Loucy (cell line): Measurements from ENCODE around the gene KCTD12.

ENCODE experiments used
- EZH2phosphoT487 ChIP-seq: fragments of 200-600 bp; IDR thresholded peaks from 2 replicates; pipeline ENCODE4 v1.6.1; 2018; ENCODE audit warnings: antibody characterized with exemption, mild to moderate bottlenecking, moderate library complexity, borderline replicate concordance
- TF ChIP-seq, protein P1 (sequence below): fragments of 200-600 bp; sonication (generic); conservative IDR thresholded peaks from 2 replicates; pipeline ENCODE4 v1.5.1; 2014; ENCODE audit warnings: mild to moderate bottlenecking, antibody characterized with exemption, low read length

DNA sequence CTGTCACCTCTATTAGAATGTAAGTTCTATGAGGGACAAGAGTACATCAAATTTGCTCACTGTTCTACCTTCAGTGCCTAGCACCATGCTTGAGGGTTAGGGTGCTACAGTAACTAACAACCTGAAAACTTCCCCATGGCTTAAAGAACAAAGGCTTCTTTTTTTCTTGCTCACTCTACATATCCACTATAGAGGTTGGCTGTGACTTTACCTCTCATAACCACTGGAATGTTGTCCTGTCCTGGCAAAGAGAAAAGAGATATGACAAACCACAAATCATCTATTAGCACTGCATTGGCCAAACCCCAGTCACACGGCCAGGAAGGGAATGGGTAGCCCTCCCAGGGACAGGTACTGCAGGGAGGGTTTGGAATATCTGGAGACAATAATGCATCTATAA, 38.9 kb upstream of the KCTD12 start:
- TF ChIP-seq, protein P1, sequence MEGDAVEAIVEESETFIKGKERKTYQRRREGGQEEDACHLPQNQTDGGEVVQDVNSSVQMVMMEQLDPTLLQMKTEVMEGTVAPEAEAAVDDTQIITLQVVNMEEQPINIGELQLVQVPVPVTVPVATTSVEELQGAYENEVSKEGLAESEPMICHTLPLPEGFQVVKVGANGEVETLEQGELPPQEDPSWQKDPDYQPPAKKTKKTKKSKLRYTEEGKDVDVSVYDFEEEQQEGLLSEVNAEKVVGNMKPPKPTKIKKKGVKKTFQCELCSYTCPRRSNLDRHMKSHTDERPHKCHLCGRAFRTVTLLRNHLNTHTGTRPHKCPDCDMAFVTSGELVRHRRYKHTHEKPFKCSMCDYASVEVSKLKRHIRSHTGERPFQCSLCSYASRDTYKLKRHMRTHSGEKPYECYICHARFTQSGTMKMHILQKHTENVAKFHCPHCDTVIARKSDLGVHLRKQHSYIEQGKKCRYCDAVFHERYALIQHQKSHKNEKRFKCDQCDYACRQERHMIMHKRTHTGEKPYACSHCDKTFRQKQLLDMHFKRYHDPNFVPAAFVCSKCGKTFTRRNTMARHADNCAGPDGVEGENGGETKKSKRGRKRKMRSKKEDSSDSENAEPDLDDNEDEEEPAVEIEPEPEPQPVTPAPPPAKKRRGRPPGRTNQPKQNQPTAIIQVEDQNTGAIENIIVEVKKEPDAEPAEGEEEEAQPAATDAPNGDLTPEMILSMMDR = no peak
- TF ChIP-seq EZH2phosphoT487 = no peak
